ENCODE results near the gene IGFBP3.

DNA sequence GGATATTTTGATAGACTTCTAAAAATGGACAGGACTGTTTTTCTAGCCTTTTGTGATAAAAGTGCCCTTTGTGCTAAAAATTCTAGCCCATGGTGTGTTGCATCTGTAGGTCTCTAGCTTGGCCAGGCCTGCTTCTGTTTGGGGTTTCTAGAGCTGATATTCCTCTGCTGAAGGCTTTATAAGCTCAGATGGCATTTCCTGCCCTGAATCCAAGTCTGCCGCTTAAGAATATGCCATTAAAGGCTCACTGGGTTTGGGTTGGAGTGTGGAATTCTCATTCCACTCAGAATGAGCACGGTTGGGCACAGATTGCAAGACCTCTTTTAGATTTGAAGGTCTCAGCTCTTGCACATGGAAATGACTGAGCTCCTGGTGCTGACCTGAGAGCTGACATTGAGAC lies 49.4 kb upstream of the IGFBP3 start:
- TF ChIP-seq, protein P1, sequence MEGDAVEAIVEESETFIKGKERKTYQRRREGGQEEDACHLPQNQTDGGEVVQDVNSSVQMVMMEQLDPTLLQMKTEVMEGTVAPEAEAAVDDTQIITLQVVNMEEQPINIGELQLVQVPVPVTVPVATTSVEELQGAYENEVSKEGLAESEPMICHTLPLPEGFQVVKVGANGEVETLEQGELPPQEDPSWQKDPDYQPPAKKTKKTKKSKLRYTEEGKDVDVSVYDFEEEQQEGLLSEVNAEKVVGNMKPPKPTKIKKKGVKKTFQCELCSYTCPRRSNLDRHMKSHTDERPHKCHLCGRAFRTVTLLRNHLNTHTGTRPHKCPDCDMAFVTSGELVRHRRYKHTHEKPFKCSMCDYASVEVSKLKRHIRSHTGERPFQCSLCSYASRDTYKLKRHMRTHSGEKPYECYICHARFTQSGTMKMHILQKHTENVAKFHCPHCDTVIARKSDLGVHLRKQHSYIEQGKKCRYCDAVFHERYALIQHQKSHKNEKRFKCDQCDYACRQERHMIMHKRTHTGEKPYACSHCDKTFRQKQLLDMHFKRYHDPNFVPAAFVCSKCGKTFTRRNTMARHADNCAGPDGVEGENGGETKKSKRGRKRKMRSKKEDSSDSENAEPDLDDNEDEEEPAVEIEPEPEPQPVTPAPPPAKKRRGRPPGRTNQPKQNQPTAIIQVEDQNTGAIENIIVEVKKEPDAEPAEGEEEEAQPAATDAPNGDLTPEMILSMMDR (conservative IDR thresholded peaks at IDR 0.05 in 1 of 2, IDR thresholded peaks at IDR 0.05 in 1 of 2; ENCODE audit: low read depth in 1 of 2, low read length in 2 of 2) = no peak
- TF ChIP-seq EZH2 (IDR thresholded peaks at IDR 0.05; ENCODE audit: low read length, missing control alignments) = no peak
